ENCODE data around the gene XRCC3. TPM values are rescaled to one million over a fixed set of nuclear protein-coding genes. Genes with fewer than 3 reads are reported as not detected.
A peak's percentile ranks its signal among the peaks of the same experiment; 100 is the strongest.

The XRCC3 gene
- total and polyA plus RNA-seq, 2 donors (not counting 3 experiments of a cell fraction or from before 2014, with no cell fraction given): 13.6 to 27.2 TPM

- no peaks in the 10 kb centered on the region for H4K20me1 ChIP-seq (replicated peaks; ENCODE audit: control insufficient read depth, extremely low read depth, insufficient read depth, low read length)
- CTCF ChIA-PET: interaction anchor here (1.1 kb wide), 1 partner anchor 11 kb away, joined by 3 read pairs; no protein-coding TSS in a partner anchor
- peaks cover 10% of the 10 kb centered on the region for H3K4me1 ChIP-seq (ENCODE audit: control insufficient read depth, extremely low read depth, insufficient read depth, low read length)
These were observed 17.5 kb downstream of the XRCC3 start for GRCh38 chr14:103697603-103698379.

GRCh38 chr14:103697206-103697602 lies 18.0 kb downstream of the XRCC3 start:
- Histone ChIP-seq H3K27me3 (ENCODE audit: control insufficient read depth in 2 of 2, insufficient read depth in 2 of 2, low read length in 2 of 2) (no peaks in the 10 kb centered on the region), H3K9me3 (replicated peaks; ENCODE audit: control insufficient read depth, insufficient read depth, low read length) (no peaks in the 10 kb centered on the region), H3K9me1 (replicated peaks; ENCODE audit: control insufficient read depth, extremely low read depth, insufficient read depth, low read length) (no peaks in the 10 kb centered on the region), H3K4me2 (ENCODE audit: insufficient read depth, low read length) (no peak overlapping the region), H3K36me3 (ENCODE audit: control insufficient read depth in 2 of 2, extremely low read depth in 1 of 2, insufficient read depth in 2 of 2, low read length in 2 of 2) (peaks cover 6 to 34% of the 10 kb centered on the region in 2 experiments), H3K4me1 (ENCODE audit: control insufficient read depth, extremely low read depth, insufficient read depth, low read length) (peaks cover 9% of the 10 kb centered on the region), H3K4me3 (replicated peaks in 1 of 3; ENCODE audit: insufficient read depth in 1 of 3, low read depth in 1 of 3, low read length in 3 of 3) (no peak overlapping the region), H4K20me1 (replicated peaks; ENCODE audit: control insufficient read depth, extremely low read depth, insufficient read depth, low read length) (no peaks in the 10 kb centered on the region), H3K27ac (ENCODE audit: insufficient read depth, low read depth, low read length) (no peak overlapping the region), H3K79me2 (ENCODE audit: control insufficient read depth, insufficient read depth, low read length) (peaks cover 2% of the 10 kb centered on the region), H3K9ac (replicated peaks; ENCODE audit: extremely low read depth, insufficient read depth, low read length) (no peak overlapping the region), H2AFZ (ENCODE audit: low read depth, low read length) (no peak overlapping the region)
- TF ChIP-seq POLR2AphosphoS5 (IDR thresholded peaks at IDR 0.05; ENCODE audit: insufficient read depth, low read depth, low read length) (no peak), GATA2 (IDR thresholded peaks at IDR 0.05; ENCODE audit: insufficient read depth, insufficient read length, low read depth, low read length) (no peak), FOS (IDR thresholded peaks at IDR 0.05; ENCODE audit: borderline replicate concordance, insufficient read depth, low read length) (no peak), JUN (IDR thresholded peaks at IDR 0.05; ENCODE audit: borderline replicate concordance, insufficient read depth, insufficient read length, low read depth) (no peak), CTCF (IDR thresholded peaks at IDR 0.05; ENCODE audit: extremely low read depth in 1 of 2, insufficient read depth in 1 of 2, low read depth in 1 of 2, low read length in 2 of 2) (no peak), MYC (IDR thresholded peaks at IDR 0.05; ENCODE audit: low read depth, low read length) (no peak), EZH2 (IDR thresholded peaks at IDR 0.05; ENCODE audit: borderline replicate concordance, low read depth, low read length, severe bottlenecking) (no peak), POLR2A (IDR thresholded peaks at IDR 0.05; ENCODE audit: low read depth, low read length) (no peak), MAX (IDR thresholded peaks at IDR 0.05; ENCODE audit: insufficient read depth, insufficient read length) (no peak)
- BruUV-seq (replicated peaks): no TSS peak
- DNase-seq (ENCODE audit: low read depth, low spot score): no peak
- ChIA-PET POLR2A (no interaction called here), CTCF (interaction anchor here (1.1 kb wide), 1 partner anchor 11 kb away, joined by 3 read pairs; no protein-coding TSS in a partner anchor)
- no peak for FAIRE-seq
- intact Hi-C loops (cut with micrococcal nuclease): no loop called here
- dilution Hi-C loops (cut with MboI; ENCODE audit: extremely low pct_ligation_motif_present, low sequenced_read_pairs): no loop called here

More at GRCh38 chr14:103697603-103698379, 17.5 kb downstream of the XRCC3 start:
- POLR2A ChIA-PET: no interaction called here
- Histone ChIP-seq H3K27ac (ENCODE audit: insufficient read depth, low read depth, low read length) (no peak overlapping the region), H3K9ac (replicated peaks; ENCODE audit: extremely low read depth, insufficient read depth, low read length) (no peak overlapping the region), H3K9me3 (replicated peaks; ENCODE audit: control insufficient read depth, insufficient read depth, low read length) (no peaks in the 10 kb centered on the region), H3K4me3 (replicated peaks in 1 of 3; ENCODE audit: insufficient read depth in 1 of 3, low read depth in 1 of 3, low read length in 3 of 3) (no peak overlapping the region), H3K9me1 (replicated peaks; ENCODE audit: control insufficient read depth, extremely low read depth, insufficient read depth, low read length) (no peaks in the 10 kb centered on the region), H3K79me2 (ENCODE audit: control insufficient read depth, insufficient read depth, low read length) (peaks cover 2% of the 10 kb centered on the region), H3K36me3 (ENCODE audit: control insufficient read depth in 2 of 2, extremely low read depth in 1 of 2, insufficient read depth in 2 of 2, low read length in 2 of 2) (peaks cover 6 to 34% of the 10 kb centered on the region in 2 experiments), H3K27me3 (ENCODE audit: control insufficient read depth in 2 of 2, insufficient read depth in 2 of 2, low read length in 2 of 2) (no peaks in the 10 kb centered on the region), H2AFZ (ENCODE audit: low read depth, low read length) (no peak overlapping the region), H3K4me2 (ENCODE audit: insufficient read depth, low read length) (no peak overlapping the region)
- no TSS peak for BruUV-seq (replicated peaks)
- TF ChIP-seq GATA2 (IDR thresholded peaks at IDR 0.05; ENCODE audit: insufficient read depth, insufficient read length, low read depth, low read length) (no peak), MAX (IDR thresholded peaks at IDR 0.05; ENCODE audit: insufficient read depth, insufficient read length) (no peak), POLR2A (IDR thresholded peaks at IDR 0.05; ENCODE audit: low read depth, low read length) (no peak), POLR2AphosphoS5 (IDR thresholded peaks at IDR 0.05; ENCODE audit: insufficient read depth, low read depth, low read length) (peak; percentile 67), JUN (IDR thresholded peaks at IDR 0.05; ENCODE audit: borderline replicate concordance, insufficient read depth, insufficient read length, low read depth) (no peak)
- FAIRE-seq: no peak
- dilution Hi-C loops (cut with MboI; ENCODE audit: extremely low pct_ligation_motif_present, low sequenced_read_pairs) (no loop called here), intact Hi-C loops (cut with micrococcal nuclease) (no loop called here)
- no peak for DNase-seq (ENCODE audit: low read depth, low spot score)

All from endothelial cell of umbilical vein (primary cell).